WTC11 (cell line): ENCODE results near the gene LMTK2. TPM values are rescaled to one million over a fixed set of nuclear protein-coding genes. Genes with fewer than 3 reads are reported as not detected.

Source experiments
- AFF4 ChIP-seq: sonication (generic); formaldehyde crosslinking; IDR thresholded peaks from 2 replicates; pipeline ENCODE4 v1.8.1; 2023; ENCODE audit warnings: mild to moderate bottlenecking, missing genetic modification reagents, borderline replicate concordance
- CBFB ChIP-seq: sonication (generic); formaldehyde crosslinking; IDR thresholded peaks from 2 replicates; pipeline ENCODE4 v1.8.1; 2022; ENCODE audit warnings: mild to moderate bottlenecking, low read depth, missing genetic modification reagents
- CDX4 ChIP-seq: fragments of 250-450 bp; sonication (Bioruptor Pico); IDR thresholded peaks from 2 replicates; pipeline ENCODE4 v1.9.0; 2021; ENCODE audit warnings: moderate library complexity, mild to moderate bottlenecking, inconsistent platforms, borderline replicate concordance
- CREM ChIP-seq: sonication (generic); formaldehyde crosslinking; IDR thresholded peaks from 2 replicates; pipeline ENCODE4 v1.8.1; 2022; ENCODE audit warnings: mild to moderate bottlenecking, missing genetic modification reagents, moderate library complexity
- CTCF ChIP-seq: fragments of 200-600 bp; IDR thresholded peaks from 2 replicates; pipeline ENCODE4 v1.8.0; 2022; ENCODE audit warnings: antibody characterized with exemption
- E2F4 ChIP-seq: sonication (generic); formaldehyde crosslinking; IDR thresholded peaks from 2 replicates; pipeline ENCODE4 v1.8.1; 2022; ENCODE audit warnings: low read depth, mild to moderate bottlenecking, moderate library complexity, missing genetic modification reagents, borderline replicate concordance
- ELF4 ChIP-seq: sonication (generic); formaldehyde crosslinking; IDR thresholded peaks from 2 replicates; pipeline ENCODE4 v1.8.1; 2022; ENCODE audit warnings: low read depth, mild to moderate bottlenecking, moderate library complexity, missing genetic modification reagents
- ESRRA ChIP-seq: sonication (generic); formaldehyde crosslinking; IDR thresholded peaks from 2 replicates; pipeline ENCODE4 v1.8.1; 2022; ENCODE audit warnings: mild to moderate bottlenecking, missing genetic modification reagents, borderline replicate concordance
- FOXP1 ChIP-seq: sonication (generic); formaldehyde crosslinking; IDR thresholded peaks from 2 replicates; pipeline ENCODE4 v1.8.0; 2022; ENCODE audit warnings: missing genetic modification reagents, mild to moderate bottlenecking, moderate library complexity, borderline replicate concordance
- GABPB1 ChIP-seq: sonication (generic); formaldehyde crosslinking; IDR thresholded peaks from 2 replicates; pipeline ENCODE4 v1.8.1; 2023; ENCODE audit warnings: mild to moderate bottlenecking, missing genetic modification reagents
- GRHL2 ChIP-seq: fragments of 250-450 bp; sonication (Bioruptor Pico); IDR thresholded peaks from 2 replicates; pipeline ENCODE4 v1.8.0; 2022; ENCODE audit warnings: mild to moderate bottlenecking, moderate library complexity; ENCODE audit not compliant: insufficient replicate concordance, severe bottlenecking
- GTF2I ChIP-seq: fragments of 250-450 bp; sonication (Bioruptor Pico); conservative IDR thresholded peaks from 2 replicates; pipeline ENCODE4 v1.4.0; 2021; ENCODE audit warnings: mild to moderate bottlenecking
- HMGA2 ChIP-seq: fragments of 250-450 bp; sonication (Bioruptor Pico); IDR thresholded peaks from 2 replicates; pipeline ENCODE4 v1.4.0; 2021; ENCODE audit warnings: mild to moderate bottlenecking, moderate library complexity
- JAZF1 ChIP-seq: fragments of 250-450 bp; sonication (Bioruptor Pico); IDR thresholded peaks from 2 replicates; pipeline ENCODE4 v1.9.0; 2021; ENCODE audit warnings: moderate library complexity, mild to moderate bottlenecking, inconsistent platforms
- NR1H2 ChIP-seq: sonication (generic); formaldehyde crosslinking; IDR thresholded peaks from 2 replicates; pipeline ENCODE4 v1.9.0; 2021; ENCODE audit warnings: mild to moderate bottlenecking, moderate library complexity, missing genetic modification reagents
- RELA ChIP-seq: sonication (generic); formaldehyde crosslinking; IDR thresholded peaks from 2 replicates; pipeline ENCODE4 v1.8.1; 2022; ENCODE audit warnings: missing genetic modification reagents, mild to moderate bottlenecking, borderline replicate concordance
- RORB ChIP-seq: fragments of 250-450 bp; sonication (Bioruptor Pico); IDR thresholded peaks from 2 replicates; pipeline ENCODE4 v1.9.0; 2021; ENCODE audit warnings: mild to moderate bottlenecking
- SMAD4 ChIP-seq: sonication (generic); formaldehyde crosslinking; IDR thresholded peaks from 2 replicates; pipeline ENCODE4 v1.8.0; 2022; ENCODE audit warnings: mild to moderate bottlenecking, missing genetic modification reagents
- SP1 ChIP-seq: sonication (generic); formaldehyde crosslinking; conservative IDR thresholded peaks from 2 replicates; pipeline ENCODE4 v1.8.1; 2022; ENCODE audit warnings: missing genetic modification reagents
- TEAD1 ChIP-seq: sonication (generic); formaldehyde crosslinking; IDR thresholded peaks from 2 replicates; pipeline ENCODE4 v1.8.0; 2022; ENCODE audit warnings: mild to moderate bottlenecking, missing genetic modification reagents
- USF1 ChIP-seq: sonication (generic); formaldehyde crosslinking; IDR thresholded peaks from 2 replicates; pipeline ENCODE4 v1.8.0; 2022; ENCODE audit warnings: mild to moderate bottlenecking, missing genetic modification reagents
- USF2 ChIP-seq: sonication (generic); formaldehyde crosslinking; IDR thresholded peaks from 2 replicates; pipeline ENCODE4 v1.8.1; 2023; ENCODE audit warnings: mild to moderate bottlenecking, missing genetic modification reagents, moderate library complexity
- ZNF263 ChIP-seq: sonication (generic); formaldehyde crosslinking; IDR thresholded peaks from 2 replicates; pipeline ENCODE4 v1.8.1; 2022; ENCODE audit warnings: low read depth, mild to moderate bottlenecking, moderate library complexity, missing genetic modification reagents
- ZNF317 ChIP-seq: sonication (generic); formaldehyde crosslinking; IDR thresholded peaks from 2 replicates; pipeline ENCODE4 v1.8.1; 2023; ENCODE audit warnings: low read depth, mild to moderate bottlenecking, moderate library complexity, missing genetic modification reagents, borderline replicate concordance
- ZNF423 ChIP-seq: fragments of 250-450 bp; sonication (Bioruptor Pico); IDR thresholded peaks from 2 replicates; pipeline ENCODE4 v2.1.2; 2022; ENCODE audit warnings: mild to moderate bottlenecking, moderate library complexity
- ZNF532 ChIP-seq: fragments of 250-450 bp; sonication (Bioruptor Pico); IDR thresholded peaks from 2 replicates; pipeline ENCODE4 v1.9.0; 2021; ENCODE audit warnings: mild to moderate bottlenecking, borderline replicate concordance
- total RNA-seq: library from RNA; stranded (reverse); gene quantifications from 3 replicates; pipeline ENCODE4 v1.2.3, GENCODE V29; 2021

LMTK2 gene
- total RNA-seq, 1 experiment from 2014 or later = 24.3 TPM

GRCh38 chr7:98106647-98107312 is at the start of gene LMTK2 (continued):
- TF ChIP-seq CTCF (peak; percentile 80), JAZF1 (no peak), GABPB1 (CRISPR knock-in tag) (peak; percentile 41), SMAD4 (no peak), E2F4 (no peak), USF2 (CRISPR knock-in tag) (peak; percentile 99), CREM (peak; percentile 84), ZNF423 (no peak), AFF4 (CRISPR knock-in tag) (no peak), TEAD1 (peak; percentile 37; the same call in 1 of the 2 replicates), ESRRA (CRISPR knock-in tag) (peak; percentile 44; the same call in 1 of the 2 replicates), GTF2I (CRISPR knock-in tag) (no peak), SP1 (peak; percentile 98), NR1H2 (CRISPR knock-in tag) (no peak), USF1 (CRISPR knock-in tag) (peak; percentile 99), CBFB (no peak), ZNF317 (no peak), FOXP1 (CRISPR knock-in tag) (peak; percentile 78), ZNF263 (CRISPR knock-in tag) (0 out of 2 replicates have a peak, but pooled peaks have one; percentile 27), GRHL2 (CRISPR knock-in tag) (no peak), ZNF532 (CRISPR knock-in tag) (no peak), RORB (CRISPR knock-in tag) (no peak), CDX4 (CRISPR knock-in tag) (no peak), RELA (peak; percentile 71; the same call in 1 of the 2 replicates), ELF4 (CRISPR knock-in tag) (peak; percentile 66; the same call in 1 of the 2 replicates), HMGA2 (CRISPR knock-in tag) (no peak)
